GM19351 (cell line): ENCODE results near the gene ZNF695.

Source experiments
- ATAC-seq: cut with Tn5 transposase; IDR thresholded peaks from one replicate; pipeline ENCODE4 v1.9.1; 2021; ENCODE audit warnings: mild to moderate bottlenecking, moderate library complexity; ENCODE audit not compliant: unreplicated experiment

ZNF695 gene

GRCh38 chr1:246959944-246960693, 47.7 kb downstream of the ZNF695 start:
- peak; percentile 55 for ATAC-seq

GRCh38 chr1:246954126-246954525, 53.7 kb downstream of the ZNF695 start:
- ATAC-seq: no peak

GRCh38 chr1:246951413-246951812, 56.4 kb downstream of the ZNF695 start:
- ATAC-seq: no peak

GRCh38 chr1:246949956-246950355, 57.9 kb downstream of the ZNF695 start:
- ATAC-seq: no peak

GRCh38 chr1:246947255-246947654, 60.6 kb downstream of the ZNF695 start:
- ATAC-seq: no peak

- ATAC-seq: no peak
Measured at GRCh38 chr1:246946366-246946765, 61.5 kb downstream of the ZNF695 start.
